Transverse colon (tissue), 4 donors: ENCODE data around the gene KRT34.

Experiments used
- CTCF ChIP-seq, 5 experiments: fragments of 200-600 bp in 3 of 5; fragments of 450-650 bp in 2 of 5; sonication (generic) in 3 of 5; IDR thresholded peaks; 1 replicate in 2 of 5; 2 replicates in 3 of 5; pipeline ENCODE4 v1.5.1; 2016 to 2017; ENCODE audit warnings: antibody characterized with exemption in 5 of 5, inconsistent platforms in 3 of 5, mild to moderate bottlenecking in 2 of 5, moderate library complexity in 1 of 5
- EP300 ChIP-seq: sonication (generic); formaldehyde crosslinking; IDR thresholded peaks from one replicate; pipeline ENCODE4 v1.6.1; 2017; ENCODE audit warnings: antibody characterized with exemption, low read depth
- POLR2A ChIP-seq: fragments of 450-650 bp; IDR thresholded peaks from one replicate; pipeline ENCODE4 v1.6.1; 2016; ENCODE audit warnings: antibody characterized with exemption, mild to moderate bottlenecking, moderate library complexity
- POLR2AphosphoS5 ChIP-seq, 3 donors: sonication (generic); formaldehyde crosslinking; IDR thresholded peaks; one replicate each; pipeline ENCODE4 v1.6.1; 2016; ENCODE audit warnings: antibody characterized with exemption in 3 of 3

DNA sequence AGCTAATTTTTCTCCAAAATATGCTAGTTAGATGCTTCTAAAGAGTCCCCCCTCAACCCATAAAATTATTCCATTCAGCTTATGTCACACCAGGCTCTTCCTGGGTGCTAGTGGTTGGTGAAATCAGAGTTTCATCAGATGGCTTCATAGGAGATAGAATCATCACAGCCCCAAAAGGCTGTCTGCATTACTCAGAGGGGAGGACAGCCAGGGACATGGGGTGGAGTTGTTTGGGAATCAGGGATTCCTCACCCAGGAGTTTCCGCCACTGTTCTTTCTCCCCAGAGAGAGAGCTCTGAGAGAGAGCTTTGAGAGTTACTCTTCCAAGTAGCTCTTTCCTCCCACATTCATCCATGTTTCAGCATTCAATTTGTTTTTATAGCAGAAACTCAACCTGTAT, 288 bp upstream of the KRT34 start:
- no peak for TF ChIP-seq CTCF (IDR thresholded peaks at IDR 0.05)
- no peak for TF ChIP-seq POLR2AphosphoS5 (IDR thresholded peaks at IDR 0.05)
- no peak for TF ChIP-seq POLR2A
- no peak for TF ChIP-seq EP300
